Type B pancreatic cell (in vitro differentiated cells): ENCODE results near the gene RBM42. TPM values are rescaled to one million over a fixed set of nuclear protein-coding genes. Genes with fewer than 3 reads are reported as not detected.

Experiments used
- DNase-seq: peaks from one replicate; pipeline ENCODE4 v3.0.0; 2021; ENCODE audit warnings: mixed read lengths; ENCODE audit not compliant: unreplicated experiment; ENCODE audit errors: extremely low spot score
- H3K27ac Mint-ChIP-seq: 2 replicates; pipeline ENCODE4 v1.8.0; 2021; ENCODE audit warnings: mild to moderate bottlenecking, mixed read lengths
- H3K27me3 Mint-ChIP-seq: 2 replicates; pipeline ENCODE4 v1.8.0; 2021; ENCODE audit warnings: mixed read lengths
- H3K36me3 Mint-ChIP-seq: 2 replicates; pipeline ENCODE4 v1.8.0; 2021; ENCODE audit warnings: mixed read lengths
- H3K4me1 Mint-ChIP-seq: one replicate; pipeline ENCODE4 v1.8.0; 2021; ENCODE audit warnings: mixed read lengths; ENCODE audit not compliant: unreplicated experiment
- H3K4me3 Mint-ChIP-seq: 2 replicates; pipeline ENCODE4 v1.8.0; 2021; ENCODE audit warnings: mild to moderate bottlenecking, mixed read lengths
- H3K9me3 Mint-ChIP-seq: 2 replicates; pipeline ENCODE4 v1.8.0; 2021; ENCODE audit warnings: mixed read lengths
- total RNA-seq: library from RNA; stranded (reverse); gene quantifications from 2 replicates; pipeline ENCODE4 v1.2.1, GENCODE V29; 2021; ENCODE audit warnings: low replicate concordance
- TF ChIP-seq, protein P1 (sequence below): fragments of 200-600 bp; sonication (generic); conservative IDR thresholded peaks from 2 replicates; pipeline ENCODE4 v1.5.0; 2021; ENCODE audit warnings: antibody characterized with exemption, mild to moderate bottlenecking

Gene RBM42
- total RNA-seq, 1 donor from 2014 or later: 84.9 TPM

DNA sequence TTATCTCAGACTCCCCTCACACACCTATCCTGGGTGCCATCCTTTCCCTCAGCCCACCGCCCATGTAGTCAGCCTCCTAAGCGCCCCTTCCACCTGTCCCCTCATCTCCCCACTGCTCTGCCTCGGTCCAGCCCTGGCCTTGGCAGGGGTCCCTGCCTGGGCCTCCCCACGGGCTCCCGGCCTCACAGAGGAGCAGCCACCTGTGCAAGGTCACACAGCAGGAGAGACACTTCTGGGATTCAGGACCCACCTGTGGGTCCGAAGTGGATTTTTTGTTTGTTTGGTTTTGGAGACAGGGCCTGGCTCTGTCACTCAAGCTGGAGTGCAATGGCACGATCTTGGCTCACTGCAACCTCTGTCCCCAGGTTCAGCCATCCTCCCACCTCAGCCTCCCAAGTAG lies 36.8 kb downstream of the RBM42 start:
- H3K4me1 Mint-ChIP-seq: no peaks in the 10 kb centered on the region
- no peak for DNase-seq
- TF ChIP-seq, protein P1, sequence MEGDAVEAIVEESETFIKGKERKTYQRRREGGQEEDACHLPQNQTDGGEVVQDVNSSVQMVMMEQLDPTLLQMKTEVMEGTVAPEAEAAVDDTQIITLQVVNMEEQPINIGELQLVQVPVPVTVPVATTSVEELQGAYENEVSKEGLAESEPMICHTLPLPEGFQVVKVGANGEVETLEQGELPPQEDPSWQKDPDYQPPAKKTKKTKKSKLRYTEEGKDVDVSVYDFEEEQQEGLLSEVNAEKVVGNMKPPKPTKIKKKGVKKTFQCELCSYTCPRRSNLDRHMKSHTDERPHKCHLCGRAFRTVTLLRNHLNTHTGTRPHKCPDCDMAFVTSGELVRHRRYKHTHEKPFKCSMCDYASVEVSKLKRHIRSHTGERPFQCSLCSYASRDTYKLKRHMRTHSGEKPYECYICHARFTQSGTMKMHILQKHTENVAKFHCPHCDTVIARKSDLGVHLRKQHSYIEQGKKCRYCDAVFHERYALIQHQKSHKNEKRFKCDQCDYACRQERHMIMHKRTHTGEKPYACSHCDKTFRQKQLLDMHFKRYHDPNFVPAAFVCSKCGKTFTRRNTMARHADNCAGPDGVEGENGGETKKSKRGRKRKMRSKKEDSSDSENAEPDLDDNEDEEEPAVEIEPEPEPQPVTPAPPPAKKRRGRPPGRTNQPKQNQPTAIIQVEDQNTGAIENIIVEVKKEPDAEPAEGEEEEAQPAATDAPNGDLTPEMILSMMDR: no peak
- no peaks in the 10 kb centered on the region for H3K9me3 Mint-ChIP-seq
- H3K27me3 Mint-ChIP-seq: peaks cover 12% of the 10 kb centered on the region
- H3K4me3 Mint-ChIP-seq: no peak overlapping the region
- H3K36me3 Mint-ChIP-seq: peaks cover 9% of the 10 kb centered on the region
- no peak overlapping the region for H3K27ac Mint-ChIP-seq

DNA sequence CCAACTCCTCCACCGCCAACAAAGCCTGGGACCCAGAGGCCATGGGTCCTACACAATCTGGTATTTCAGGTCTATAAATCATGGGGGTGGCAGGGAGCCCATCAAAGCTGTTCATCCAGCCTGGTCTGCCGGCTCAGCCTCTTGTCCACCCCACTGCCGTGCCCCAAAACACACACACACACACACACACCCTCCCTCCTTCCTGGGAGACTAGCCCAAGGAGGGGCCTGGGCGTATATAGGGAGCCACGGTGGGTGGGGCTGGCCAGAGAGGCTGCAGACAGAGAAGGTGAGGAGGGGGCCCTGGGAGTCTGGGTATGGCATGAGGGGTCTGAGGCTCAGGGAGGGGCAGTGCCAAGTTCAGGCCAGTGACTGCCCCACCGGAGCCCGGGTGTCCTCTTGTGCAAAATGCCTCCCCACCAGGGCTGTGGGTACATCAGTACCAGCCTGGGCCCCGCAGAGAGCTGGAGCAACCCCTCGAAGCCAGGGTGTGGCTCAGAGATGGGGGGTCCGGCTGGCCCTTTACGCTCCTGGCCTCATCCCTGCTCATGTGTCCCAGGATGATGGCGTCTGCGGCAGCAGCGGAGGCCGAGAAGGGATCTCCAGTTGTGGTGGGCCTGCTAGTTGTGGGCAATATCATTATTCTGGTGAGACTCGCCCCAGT lies 37.5 kb downstream of the RBM42 start, which contains the start of gene UPK1A:
Gene UPK1A, plus strand, starts transcription at position 267 of the 663 bp plus-strand sequence. Its CDS starts 296 bp downstream, at position 563.
- Mint-ChIP-seq H3K27ac (peak within 1 kb of the TSS; percentile 75), H3K36me3 (peaks cover 9% of the 10 kb centered on the region), H3K4me3 (peak within 1 kb of the TSS; percentile 67), H3K9me3 (no peaks in the 10 kb centered on the region), H3K27me3 (peaks cover 15% of the 10 kb centered on the region), H3K4me1 (no peaks in the 10 kb centered on the region)
- no peak for DNase-seq
- TF ChIP-seq, protein P1: no peak

DNA sequence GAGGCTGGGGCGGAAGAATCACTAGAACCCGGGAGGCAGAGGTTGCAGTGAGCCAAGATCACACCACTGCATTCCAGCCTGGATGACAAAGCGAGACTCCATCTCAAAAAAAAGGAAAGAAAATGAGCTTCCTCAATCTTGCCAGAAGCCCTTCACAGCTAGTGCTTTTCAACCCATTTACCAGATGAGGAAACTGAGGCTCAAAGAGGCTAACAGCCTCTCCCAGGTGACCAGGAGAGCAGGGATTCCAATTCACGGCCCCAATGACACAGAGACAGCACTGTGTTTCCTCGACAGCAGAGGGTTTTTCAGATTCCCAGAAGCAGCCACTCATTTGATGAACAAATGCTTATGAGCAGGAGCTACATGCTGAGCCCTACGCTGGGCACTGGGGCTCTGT lies 40.7 kb downstream of the RBM42 start:
- Mint-ChIP-seq H3K27me3 (peaks cover 38% of the 10 kb centered on the region), H3K4me3 (no peak overlapping the region), H3K27ac (no peak overlapping the region), H3K36me3 (peaks cover 5% of the 10 kb centered on the region), H3K4me1 (peaks cover 4% of the 10 kb centered on the region), H3K9me3 (no peaks in the 10 kb centered on the region)
- no peak for DNase-seq
- TF ChIP-seq, protein P1: no peak

DNA sequence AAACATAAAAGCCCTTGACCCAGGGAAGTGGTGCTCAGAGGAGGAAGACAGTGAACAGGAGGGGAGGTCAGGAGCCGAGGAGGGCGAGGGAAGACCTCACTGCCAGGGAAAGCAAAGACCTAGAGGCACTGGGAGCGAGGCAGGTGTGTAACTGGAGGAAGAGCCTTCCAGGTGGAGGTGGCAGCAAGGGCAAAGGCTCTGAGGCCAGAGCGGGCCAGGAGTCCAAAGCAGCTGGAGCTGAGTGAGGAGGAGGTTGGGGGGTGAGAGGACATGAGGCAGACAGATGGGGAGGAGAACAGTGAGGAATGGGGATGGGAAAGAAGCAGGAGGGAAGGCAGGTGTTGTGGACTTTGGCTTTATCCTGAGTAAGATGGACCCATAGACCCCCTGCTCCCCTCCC lies 41.1 kb downstream of the RBM42 start:
- TF ChIP-seq, protein P1: no peak
- Mint-ChIP-seq H3K9me3 (no peaks in the 10 kb centered on the region), H3K4me1 (peaks cover 4% of the 10 kb centered on the region), H3K27ac (no peak overlapping the region), H3K4me3 (no peak overlapping the region), H3K27me3 (peaks cover 38% of the 10 kb centered on the region), H3K36me3 (peaks cover 5% of the 10 kb centered on the region)
- no peak for DNase-seq

DNA sequence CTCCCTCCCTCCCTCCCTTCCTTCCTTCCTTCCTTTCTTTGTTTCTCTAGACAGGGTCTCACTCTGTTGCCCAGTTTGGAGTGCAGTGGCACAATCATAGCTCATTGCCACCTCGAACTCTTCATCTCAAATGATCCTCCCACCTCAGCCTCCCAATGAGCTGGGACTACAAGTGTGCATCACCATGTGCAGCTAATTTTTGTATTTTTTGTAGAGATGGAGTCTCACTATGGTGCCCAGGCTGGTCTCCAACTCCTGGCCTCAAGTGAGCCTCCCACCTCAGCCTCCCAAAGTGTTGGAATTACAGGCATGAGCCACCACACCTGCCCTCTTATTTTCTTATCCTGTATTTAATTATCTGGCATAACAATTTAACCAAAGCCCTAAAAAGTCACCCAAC lies 41.9 kb downstream of the RBM42 start:
- TF ChIP-seq, protein P1: no peak
- Mint-ChIP-seq H3K27me3 (peaks cover 39% of the 10 kb centered on the region), H3K36me3 (peaks cover 5% of the 10 kb centered on the region)

More for the DNA sequence above, 41.9 kb downstream of the RBM42 start:
- Mint-ChIP-seq H3K4me3 (no peak overlapping the region), H3K9me3 (no peaks in the 10 kb centered on the region), H3K27ac (no peak overlapping the region), H3K4me1 (peaks cover 4% of the 10 kb centered on the region)
- DNase-seq: no peak
